Renal pelvis (tissue), 4 donors: Measurements from ENCODE around the gene TLR2. TPM values are rescaled to one million over a fixed set of nuclear protein-coding genes. Genes with fewer than 3 reads are reported as not detected.
"Not testable (repeated sequence)": the region's sequence is repeated elsewhere in the genome, so short reads cannot be mapped to it uniquely, and the experiment has no call there.

Experiments
- DNase-seq: peaks from one replicate; pipeline ENCODE4 v3.0.0-alpha.2; 2013
- polyA plus RNA-seq, 3 donors: library from polyadenylated mRNA; unstranded; fragments of 120-200 nt; gene quantifications; one replicate each; pipeline ENCODE4 v1.2.1, GENCODE V29; 2013; ENCODE audit not compliant: insufficient read length in 3 of 3

TLR2 gene
- polyA plus RNA-seq, 3 donors: 6.3 to 8.3 (median 6.5) TPM

- DNase-seq: no peak
Observed at GRCh38 chr4:153652051-153652784, 31.9 kb upstream of the TLR2 start.

GRCh38 chr4:153655002-153655541 lies 29.0 kb upstream of the TLR2 start:
- DNase-seq: no peak

GRCh38 chr4:153655928-153656327 lies 28.2 kb upstream of the TLR2 start:
- DNase-seq: no peak

- DNase-seq: no peak
Observed at GRCh38 chr4:153661215-153661822, 22.8 kb upstream of the TLR2 start.

GRCh38 chr4:153661908-153662307 lies 22.2 kb upstream of the TLR2 start:
- no peak for DNase-seq

- DNase-seq: no peak
Observed at GRCh38 chr4:153663667-153664066, 20.4 kb upstream of the TLR2 start.

- DNase-seq: not testable (repeated sequence)
Observed at GRCh38 chr4:153666505-153666904, 17.6 kb upstream of the TLR2 start.

GRCh38 chr4:153668647-153669046 lies 15.4 kb upstream of the TLR2 start:
- DNase-seq: no peak

GRCh38 chr4:153669838-153670237 lies 14.2 kb upstream of the TLR2 start:
- DNase-seq: no peak

GRCh38 chr4:153676486-153676885 lies 7.6 kb upstream of the TLR2 start:
- no peak for DNase-seq

GRCh38 chr4:153676984-153677383 lies 7.1 kb upstream of the TLR2 start:
- DNase-seq: no peak

GRCh38 chr4:153679486-153679885 lies 4.6 kb upstream of the TLR2 start:
- no peak for DNase-seq

- DNase-seq: no peak
Observed at GRCh38 chr4:153683763-153684181, 308 bp upstream of the TLR2 start.

GRCh38 chr4:153684971-153685371 lies 891 bp downstream of the TLR2 start:
- no peak for DNase-seq

- DNase-seq: no peak
Observed at GRCh38 chr4:153704522-153704921, 20.4 kb downstream of the TLR2 start.

GRCh38 chr4:153705743-153706468 lies 21.8 kb downstream of the TLR2 start:
- DNase-seq: no peak

- DNase-seq: no peak
Observed at GRCh38 chr4:153706519-153706918, 22.4 kb downstream of the TLR2 start.

- DNase-seq: no peak
Observed at GRCh38 chr4:153710681-153711080, 26.6 kb downstream of the TLR2 start.

GRCh38 chr4:153713866-153714646 lies 30.0 kb downstream of the TLR2 start:
- DNase-seq: no peak

GRCh38 chr4:153722036-153722435 lies 38.0 kb downstream of the TLR2 start:
- DNase-seq: no peak

- DNase-seq: no peak
Observed at GRCh38 chr4:153724606-153725005, 40.5 kb downstream of the TLR2 start.
